ENCODE measurements around the gene SPDL1. TPM values are rescaled to one million over a fixed set of nuclear protein-coding genes. Genes with fewer than 3 reads are reported as not detected.

SPDL1 gene
- total and polyA plus RNA-seq, 2 of the 4 experiments (the other 2 are of a cell fraction) = 18.8 to 29.4 TPM

- Histone ChIP-seq H3K23ac (ENCODE audit: low read depth, low read length) (no peak overlapping the region), H2AK9ac (replicated peaks; ENCODE audit: low read depth, low read length, poor library complexity) (peak overlapping the region; percentile 5), H3K27me3 (ENCODE audit: control insufficient read depth, insufficient read depth, low read length) (no peaks in the 10 kb centered on the region), H3K9me3 (ENCODE audit: control insufficient read depth, insufficient read depth, low read length) (no peaks in the 10 kb centered on the region), H4K5ac (ENCODE audit: low read depth, low read length) (no peak overlapping the region; the same call in 1 of the 2 replicates), H3K4me3 (ENCODE audit: insufficient read depth, low read depth, low read length) (no peak overlapping the region), H3K27ac (ENCODE audit: insufficient read depth, low read length) (no peak overlapping the region), H2BK15ac (ENCODE audit: low read depth, low read length) (peak overlapping the region; percentile 61; the same call in 2 of the 3 replicates), H4K91ac (ENCODE audit: insufficient read depth, low read depth, low read length) (peak overlapping the region; percentile 57), H3K56ac (ENCODE audit: extremely low read depth, insufficient read depth, low read length) (no peak overlapping the region), H3K79me1 (ENCODE audit: low read depth in 1 of 2, low read length in 2 of 2) (0 out of 4 replicates have a peak, but pooled peaks cover 0 to 5% of the 10 kb centered on the region in 2 experiments), H4K20me1 (ENCODE audit: insufficient read depth, low read length) (no peaks in the 10 kb centered on the region), H3K9ac (ENCODE audit: low read depth, low read length) (no peak overlapping the region), H3K9me1 (ENCODE audit: insufficient read depth, low read length) (peaks cover 24% of the 10 kb centered on the region), H3K36me3 (ENCODE audit: control insufficient read depth, insufficient read depth, low read length) (no peaks in the 10 kb centered on the region), H2BK20ac (ENCODE audit: low read depth, low read length) (peak overlapping the region; percentile 87), H2BK120ac (ENCODE audit: low read depth, low read length) (peak overlapping the region; percentile 79), H2AFZ (replicated peaks; ENCODE audit: low read length, poor library complexity) (peak overlapping the region; percentile 77), H3K14ac (replicated peaks; ENCODE audit: low read depth, low read length) (peak overlapping the region; percentile 48), H3K4me1 (ENCODE audit: control insufficient read depth, insufficient read depth, low read length) (peaks cover 26% of the 10 kb centered on the region), H3K4ac (ENCODE audit: low read depth, low read length) (peak overlapping the region; percentile 67), H4K8ac (ENCODE audit: low read depth in 2 of 2, low read length in 2 of 2) (peak overlapping the region; percentile 21 to 36; a peak in 1 of 4 replicates), H3K4me2 (ENCODE audit: low read depth, low read length) (no peak overlapping the region), H3K18ac (ENCODE audit: low read depth, low read length) (no peak overlapping the region), H2BK5ac (ENCODE audit: low read depth, low read length, poor library complexity, severe bottlenecking) (peak overlapping the region; percentile 42), H2AK5ac (ENCODE audit: low read depth, low read length) (peak overlapping the region; percentile 83; the same call in 1 of the 2 replicates)
- POLR2A ChIA-PET (ENCODE audit: unreplicated experiment) = no interaction called here
- WGBS, 2 experiments (ENCODE audit: extremely low coverage in 2 of 2, insufficient read length in 1 of 2) = 18% methylated on average over 4 of the region's 13 CpGs; no CpG with 5 or more reads in 1 of the 2 experiments
- ATAC-seq (ENCODE audit: low read depth) (peak; percentile 12; the same call in 1 of the 2 replicates), DNase-seq (peak; percentile 48)
- in situ Hi-C loops (cut with MboI; ENCODE audit: low sequenced_read_pairs) = no loop called here
- no TSS peak for BruUV-seq (replicated peaks)
- intact Hi-C loops (cut with micrococcal nuclease) = no loop called here
- dilution Hi-C loops (cut with HindIII; ENCODE audit: low sequenced_read_pairs, unreplicated experiment) = no loop called here
- CTCF ChIA-PET = interaction anchor here (0.6 kb wide), 1 partner anchor 64 kb away, joined by 5 read pairs; no protein-coding TSS in a partner anchor
- TF ChIP-seq MXI1 (IDR thresholded peaks at IDR 0.05; ENCODE audit: borderline replicate concordance, low read depth, low read length) (no peak), FOS (IDR thresholded peaks at IDR 0.05; ENCODE audit: low read depth, low read length) (0 out of 2 replicates have a peak, but pooled peaks have one; percentile 5), NFE2L2 (IDR thresholded peaks at IDR 0.05; ENCODE audit: low read depth, low read length) (peak; percentile 73)
Observed at GRCh38 chr5:169648725-169649310, 65.2 kb downstream of the SPDL1 start.

Data from IMR-90 (cell line).